Upper lobe of left lung (tissue), 4 donors: ENCODE measurements around the gene TAF15.

Experiments
- CTCF ChIP-seq, 6 experiments: fragments of 450-650 bp in 4 of 6; fragments of 200-600 bp in 2 of 6; sonication (generic) in 2 of 6; IDR thresholded peaks; one replicate each; pipeline ENCODE4 v1.5.1; 2016 to 2019; ENCODE audit warnings: antibody characterized with exemption in 6 of 6
- POLR2A ChIP-seq, 4 donors: fragments of 450-650 bp; IDR thresholded peaks; one replicate each; pipeline ENCODE4 v1.5.1; 2016 to 2017; ENCODE audit warnings: antibody characterized with exemption in 4 of 4, mild to moderate bottlenecking in 2 of 4
- POLR2AphosphoS5 ChIP-seq, 2 donors: sonication (generic); formaldehyde crosslinking; IDR thresholded peaks; one replicate each; pipeline ENCODE4 v1.5.1; 2017; ENCODE audit warnings: antibody characterized with exemption in 2 of 2

- TF ChIP-seq CTCF (IDR thresholded peaks at IDR 0.05) (no peak), POLR2A (IDR thresholded peaks at IDR 0.05) (no peak), POLR2AphosphoS5 (IDR thresholded peaks at IDR 0.05) (no peak)
Measured at GRCh38 chr17:35765086-35765710, 44.1 kb upstream of the TAF15 start.
